Measurements from ENCODE around the gene ZNF638. TPM values are rescaled to one million over a fixed set of nuclear protein-coding genes. Genes with fewer than 3 reads are reported as not detected.

ZNF638 gene, protein sequence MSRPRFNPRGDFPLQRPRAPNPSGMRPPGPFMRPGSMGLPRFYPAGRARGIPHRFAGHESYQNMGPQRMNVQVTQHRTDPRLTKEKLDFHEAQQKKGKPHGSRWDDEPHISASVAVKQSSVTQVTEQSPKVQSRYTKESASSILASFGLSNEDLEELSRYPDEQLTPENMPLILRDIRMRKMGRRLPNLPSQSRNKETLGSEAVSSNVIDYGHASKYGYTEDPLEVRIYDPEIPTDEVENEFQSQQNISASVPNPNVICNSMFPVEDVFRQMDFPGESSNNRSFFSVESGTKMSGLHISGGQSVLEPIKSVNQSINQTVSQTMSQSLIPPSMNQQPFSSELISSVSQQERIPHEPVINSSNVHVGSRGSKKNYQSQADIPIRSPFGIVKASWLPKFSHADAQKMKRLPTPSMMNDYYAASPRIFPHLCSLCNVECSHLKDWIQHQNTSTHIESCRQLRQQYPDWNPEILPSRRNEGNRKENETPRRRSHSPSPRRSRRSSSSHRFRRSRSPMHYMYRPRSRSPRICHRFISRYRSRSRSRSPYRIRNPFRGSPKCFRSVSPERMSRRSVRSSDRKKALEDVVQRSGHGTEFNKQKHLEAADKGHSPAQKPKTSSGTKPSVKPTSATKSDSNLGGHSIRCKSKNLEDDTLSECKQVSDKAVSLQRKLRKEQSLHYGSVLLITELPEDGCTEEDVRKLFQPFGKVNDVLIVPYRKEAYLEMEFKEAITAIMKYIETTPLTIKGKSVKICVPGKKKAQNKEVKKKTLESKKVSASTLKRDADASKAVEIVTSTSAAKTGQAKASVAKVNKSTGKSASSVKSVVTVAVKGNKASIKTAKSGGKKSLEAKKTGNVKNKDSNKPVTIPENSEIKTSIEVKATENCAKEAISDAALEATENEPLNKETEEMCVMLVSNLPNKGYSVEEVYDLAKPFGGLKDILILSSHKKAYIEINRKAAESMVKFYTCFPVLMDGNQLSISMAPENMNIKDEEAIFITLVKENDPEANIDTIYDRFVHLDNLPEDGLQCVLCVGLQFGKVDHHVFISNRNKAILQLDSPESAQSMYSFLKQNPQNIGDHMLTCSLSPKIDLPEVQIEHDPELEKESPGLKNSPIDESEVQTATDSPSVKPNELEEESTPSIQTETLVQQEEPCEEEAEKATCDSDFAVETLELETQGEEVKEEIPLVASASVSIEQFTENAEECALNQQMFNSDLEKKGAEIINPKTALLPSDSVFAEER (N-terminal part only)
- total RNA-seq (2021) (109 to 131 TPM (median 128 TPM) in 3 replicates), Bru-seq, nascent RNA (percentile 94 among the genes with signal in this experiment)
- long read RNA-seq, experiment 1, full-length matches to known transcripts = 78 of 426 reads
- long read RNA-seq, experiment 1, partial matches to known transcripts = 98 of 426 reads
- long read RNA-seq, experiment 1, other reads (novel, unspliced or antisense) = 250 of 426 reads
- long read RNA-seq, experiment 2, full-length matches to known transcripts = 4 of 83 reads
- long read RNA-seq, experiment 2, partial matches to known transcripts = 48 of 83 reads
- long read RNA-seq, experiment 2, other reads (novel, unspliced or antisense) = 31 of 83 reads
- long read RNA-seq, experiment 3, partial matches to known transcripts = 4 of 19 reads
- long read RNA-seq, experiment 3, other reads (novel, unspliced or antisense) = 15 of 19 reads

DNA sequence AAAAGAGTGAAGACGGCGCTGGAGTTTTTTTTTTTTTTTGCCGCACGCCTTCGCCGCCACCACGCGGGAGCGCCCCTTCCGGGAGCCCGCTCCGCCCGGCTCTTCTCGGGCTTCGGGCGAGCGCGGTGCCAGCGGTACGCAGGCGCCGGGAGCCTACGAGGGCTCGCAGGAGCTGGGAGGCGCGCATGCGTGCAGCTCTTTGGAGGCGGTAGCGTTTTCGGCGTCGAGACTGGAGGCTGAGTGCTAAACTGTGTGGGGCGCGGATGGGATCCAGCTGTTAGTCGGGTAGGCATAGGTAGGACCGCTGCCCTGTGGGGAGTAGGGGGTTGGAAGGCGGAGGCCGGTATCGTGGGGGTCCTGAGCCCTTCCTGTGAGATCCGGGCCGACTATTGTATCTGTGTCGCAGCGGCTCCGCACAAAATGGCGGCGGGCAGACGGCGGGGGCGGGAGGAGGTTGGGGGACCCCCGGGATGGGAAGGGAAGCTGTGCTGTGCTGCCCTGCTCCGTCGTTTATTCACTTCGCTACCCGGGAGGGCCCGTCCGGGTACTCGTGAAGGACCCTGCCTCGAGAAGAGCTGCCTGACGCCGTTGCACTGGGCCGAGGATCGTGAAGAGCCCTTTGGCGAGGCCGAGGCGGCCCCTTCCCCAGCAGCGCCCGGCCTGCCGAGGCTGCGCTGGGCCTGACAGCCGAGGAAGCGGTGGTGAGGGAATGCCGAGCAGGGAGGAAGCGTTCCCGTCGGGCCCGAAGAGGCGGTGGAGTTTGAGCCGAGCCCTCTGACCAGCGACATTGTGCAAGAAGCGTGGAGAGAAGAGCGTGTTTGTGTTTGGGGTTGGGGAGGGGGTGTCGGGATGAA, at the start of gene ZNF638:
Gene ZNF638 (plus strand): TSS at position 202 of the 854 bp plus-strand sequence. CDS start 17,173 bp downstream, outside the sequence.
- Mint-ChIP-seq H3K9me3 (no peaks in the 10 kb centered on the region), H3K27me3 (ENCODE audit: low read depth) (no peaks in the 10 kb centered on the region), H3K4me1 (peaks cover 37% of the 10 kb centered on the region), H3K4me3 (peak within 1 kb of the TSS; percentile 99), H3K27ac (peak within 1 kb of the TSS; percentile 100), H3K36me3 (peaks cover 4% of the 10 kb centered on the region)
- ATAC-seq (peak; percentile 92), DNase-seq (ENCODE audit: low spot score) (peak; percentile 91)
- TF ChIP-seq, protein P1, sequence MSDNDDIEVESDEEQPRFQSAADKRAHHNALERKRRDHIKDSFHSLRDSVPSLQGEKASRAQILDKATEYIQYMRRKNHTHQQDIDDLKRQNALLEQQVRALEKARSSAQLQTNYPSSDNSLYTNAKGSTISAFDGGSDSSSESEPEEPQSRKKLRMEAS (CRISPR knock-in tag; IDR thresholded peaks at IDR 0.05) = no peak; the same call in 1 of the 2 replicates
- TF ChIP-seq, protein P2, sequence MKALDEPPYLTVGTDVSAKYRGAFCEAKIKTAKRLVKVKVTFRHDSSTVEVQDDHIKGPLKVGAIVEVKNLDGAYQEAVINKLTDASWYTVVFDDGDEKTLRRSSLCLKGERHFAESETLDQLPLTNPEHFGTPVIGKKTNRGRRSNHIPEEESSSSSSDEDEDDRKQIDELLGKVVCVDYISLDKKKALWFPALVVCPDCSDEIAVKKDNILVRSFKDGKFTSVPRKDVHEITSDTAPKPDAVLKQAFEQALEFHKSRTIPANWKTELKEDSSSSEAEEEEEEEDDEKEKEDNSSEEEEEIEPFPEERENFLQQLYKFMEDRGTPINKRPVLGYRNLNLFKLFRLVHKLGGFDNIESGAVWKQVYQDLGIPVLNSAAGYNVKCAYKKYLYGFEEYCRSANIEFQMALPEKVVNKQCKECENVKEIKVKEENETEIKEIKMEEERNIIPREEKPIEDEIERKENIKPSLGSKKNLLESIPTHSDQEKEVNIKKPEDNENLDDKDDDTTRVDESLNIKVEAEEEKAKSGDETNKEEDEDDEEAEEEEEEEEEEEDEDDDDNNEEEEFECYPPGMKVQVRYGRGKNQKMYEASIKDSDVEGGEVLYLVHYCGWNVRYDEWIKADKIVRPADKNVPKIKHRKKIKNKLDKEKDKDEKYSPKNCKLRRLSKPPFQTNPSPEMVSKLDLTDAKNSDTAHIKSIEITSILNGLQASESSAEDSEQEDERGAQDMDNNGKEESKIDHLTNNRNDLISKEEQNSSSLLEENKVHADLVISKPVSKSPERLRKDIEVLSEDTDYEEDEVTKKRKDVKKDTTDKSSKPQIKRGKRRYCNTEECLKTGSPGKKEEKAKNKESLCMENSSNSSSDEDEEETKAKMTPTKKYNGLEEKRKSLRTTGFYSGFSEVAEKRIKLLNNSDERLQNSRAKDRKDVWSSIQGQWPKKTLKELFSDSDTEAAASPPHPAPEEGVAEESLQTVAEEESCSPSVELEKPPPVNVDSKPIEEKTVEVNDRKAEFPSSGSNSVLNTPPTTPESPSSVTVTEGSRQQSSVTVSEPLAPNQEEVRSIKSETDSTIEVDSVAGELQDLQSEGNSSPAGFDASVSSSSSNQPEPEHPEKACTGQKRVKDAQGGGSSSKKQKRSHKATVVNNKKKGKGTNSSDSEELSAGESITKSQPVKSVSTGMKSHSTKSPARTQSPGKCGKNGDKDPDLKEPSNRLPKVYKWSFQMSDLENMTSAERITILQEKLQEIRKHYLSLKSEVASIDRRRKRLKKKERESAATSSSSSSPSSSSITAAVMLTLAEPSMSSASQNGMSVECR (CRISPR knock-in tag; IDR thresholded peaks at IDR 0.05; ENCODE audit: borderline replicate concordance) = peak; percentile 68
- TF ChIP-seq JUN (CRISPR knock-in tag; IDR thresholded peaks at IDR 0.05) (0 out of 2 replicates have a peak, but pooled peaks have one; percentile 52), ETV6 (CRISPR knock-in tag; IDR thresholded peaks at IDR 0.05) (peak; percentile 46; the same call in 1 of the 2 replicates), KAT7 (CRISPR knock-in tag; IDR thresholded peaks at IDR 0.05; ENCODE audit: borderline replicate concordance) (peak; percentile 83; the same call in 1 of the 2 replicates), ZNF232 (CRISPR knock-in tag; IDR thresholded peaks at IDR 0.05) (peak; percentile 47; the same call in 1 of the 2 replicates), PRRX2 (CRISPR knock-in tag; IDR thresholded peaks at IDR 0.05) (no peak), ZNF121 (CRISPR knock-in tag; IDR thresholded peaks at IDR 0.05) (peak; percentile 67), GABPB1 (CRISPR knock-in tag; IDR thresholded peaks at IDR 0.05) (peak; percentile 49)
- TF ChIP-seq, protein P3, sequence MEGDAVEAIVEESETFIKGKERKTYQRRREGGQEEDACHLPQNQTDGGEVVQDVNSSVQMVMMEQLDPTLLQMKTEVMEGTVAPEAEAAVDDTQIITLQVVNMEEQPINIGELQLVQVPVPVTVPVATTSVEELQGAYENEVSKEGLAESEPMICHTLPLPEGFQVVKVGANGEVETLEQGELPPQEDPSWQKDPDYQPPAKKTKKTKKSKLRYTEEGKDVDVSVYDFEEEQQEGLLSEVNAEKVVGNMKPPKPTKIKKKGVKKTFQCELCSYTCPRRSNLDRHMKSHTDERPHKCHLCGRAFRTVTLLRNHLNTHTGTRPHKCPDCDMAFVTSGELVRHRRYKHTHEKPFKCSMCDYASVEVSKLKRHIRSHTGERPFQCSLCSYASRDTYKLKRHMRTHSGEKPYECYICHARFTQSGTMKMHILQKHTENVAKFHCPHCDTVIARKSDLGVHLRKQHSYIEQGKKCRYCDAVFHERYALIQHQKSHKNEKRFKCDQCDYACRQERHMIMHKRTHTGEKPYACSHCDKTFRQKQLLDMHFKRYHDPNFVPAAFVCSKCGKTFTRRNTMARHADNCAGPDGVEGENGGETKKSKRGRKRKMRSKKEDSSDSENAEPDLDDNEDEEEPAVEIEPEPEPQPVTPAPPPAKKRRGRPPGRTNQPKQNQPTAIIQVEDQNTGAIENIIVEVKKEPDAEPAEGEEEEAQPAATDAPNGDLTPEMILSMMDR (IDR thresholded peaks at IDR 0.05) = peak; percentile 62; the same call in 1 of the 2 replicates
- TF ChIP-seq, protein P4, sequence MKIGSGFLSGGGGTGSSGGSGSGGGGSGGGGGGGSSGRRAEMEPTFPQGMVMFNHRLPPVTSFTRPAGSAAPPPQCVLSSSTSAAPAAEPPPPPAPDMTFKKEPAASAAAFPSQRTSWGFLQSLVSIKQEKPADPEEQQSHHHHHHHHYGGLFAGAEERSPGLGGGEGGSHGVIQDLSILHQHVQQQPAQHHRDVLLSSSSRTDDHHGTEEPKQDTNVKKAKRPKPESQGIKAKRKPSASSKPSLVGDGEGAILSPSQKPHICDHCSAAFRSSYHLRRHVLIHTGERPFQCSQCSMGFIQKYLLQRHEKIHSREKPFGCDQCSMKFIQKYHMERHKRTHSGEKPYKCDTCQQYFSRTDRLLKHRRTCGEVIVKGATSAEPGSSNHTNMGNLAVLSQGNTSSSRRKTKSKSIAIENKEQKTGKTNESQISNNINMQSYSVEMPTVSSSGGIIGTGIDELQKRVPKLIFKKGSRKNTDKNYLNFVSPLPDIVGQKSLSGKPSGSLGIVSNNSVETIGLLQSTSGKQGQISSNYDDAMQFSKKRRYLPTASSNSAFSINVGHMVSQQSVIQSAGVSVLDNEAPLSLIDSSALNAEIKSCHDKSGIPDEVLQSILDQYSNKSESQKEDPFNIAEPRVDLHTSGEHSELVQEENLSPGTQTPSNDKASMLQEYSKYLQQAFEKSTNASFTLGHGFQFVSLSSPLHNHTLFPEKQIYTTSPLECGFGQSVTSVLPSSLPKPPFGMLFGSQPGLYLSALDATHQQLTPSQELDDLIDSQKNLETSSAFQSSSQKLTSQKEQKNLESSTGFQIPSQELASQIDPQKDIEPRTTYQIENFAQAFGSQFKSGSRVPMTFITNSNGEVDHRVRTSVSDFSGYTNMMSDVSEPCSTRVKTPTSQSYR (CRISPR knock-in tag; IDR thresholded peaks at IDR 0.05) = peak; percentile 20; the same call in 1 of the 2 replicates
- TF ChIP-seq, protein P5, sequence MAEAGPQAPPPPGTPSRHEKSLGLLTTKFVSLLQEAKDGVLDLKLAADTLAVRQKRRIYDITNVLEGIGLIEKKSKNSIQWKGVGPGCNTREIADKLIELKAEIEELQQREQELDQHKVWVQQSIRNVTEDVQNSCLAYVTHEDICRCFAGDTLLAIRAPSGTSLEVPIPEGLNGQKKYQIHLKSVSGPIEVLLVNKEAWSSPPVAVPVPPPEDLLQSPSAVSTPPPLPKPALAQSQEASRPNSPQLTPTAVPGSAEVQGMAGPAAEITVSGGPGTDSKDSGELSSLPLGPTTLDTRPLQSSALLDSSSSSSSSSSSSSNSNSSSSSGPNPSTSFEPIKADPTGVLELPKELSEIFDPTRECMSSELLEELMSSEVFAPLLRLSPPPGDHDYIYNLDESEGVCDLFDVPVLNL (CRISPR knock-in tag; IDR thresholded peaks at IDR 0.05; ENCODE audit: borderline replicate concordance, low read depth) = 0 out of 2 replicates have a peak, but pooled peaks have one; percentile 35
- TF ChIP-seq, protein P6, sequence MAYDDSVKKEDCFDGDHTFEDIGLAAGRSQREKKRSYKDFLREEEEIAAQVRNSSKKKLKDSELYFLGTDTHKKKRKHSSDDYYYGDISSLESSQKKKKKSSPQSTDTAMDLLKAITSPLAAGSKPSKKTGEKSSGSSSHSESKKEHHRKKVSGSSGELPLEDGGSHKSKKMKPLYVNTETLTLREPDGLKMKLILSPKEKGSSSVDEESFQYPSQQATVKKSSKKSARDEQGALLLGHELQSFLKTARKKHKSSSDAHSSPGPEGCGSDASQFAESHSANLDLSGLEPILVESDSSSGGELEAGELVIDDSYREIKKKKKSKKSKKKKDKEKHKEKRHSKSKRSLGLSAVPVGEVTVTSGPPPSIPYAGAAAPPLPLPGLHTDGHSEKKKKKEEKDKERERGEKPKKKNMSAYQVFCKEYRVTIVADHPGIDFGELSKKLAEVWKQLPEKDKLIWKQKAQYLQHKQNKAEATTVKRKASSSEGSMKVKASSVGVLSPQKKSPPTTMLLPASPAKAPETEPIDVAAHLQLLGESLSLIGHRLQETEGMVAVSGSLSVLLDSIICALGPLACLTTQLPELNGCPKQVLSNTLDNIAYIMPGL (CRISPR knock-in tag; IDR thresholded peaks at IDR 0.05) = peak; percentile 66; the same call in 1 of the 2 replicates
- TF ChIP-seq, protein P7, sequence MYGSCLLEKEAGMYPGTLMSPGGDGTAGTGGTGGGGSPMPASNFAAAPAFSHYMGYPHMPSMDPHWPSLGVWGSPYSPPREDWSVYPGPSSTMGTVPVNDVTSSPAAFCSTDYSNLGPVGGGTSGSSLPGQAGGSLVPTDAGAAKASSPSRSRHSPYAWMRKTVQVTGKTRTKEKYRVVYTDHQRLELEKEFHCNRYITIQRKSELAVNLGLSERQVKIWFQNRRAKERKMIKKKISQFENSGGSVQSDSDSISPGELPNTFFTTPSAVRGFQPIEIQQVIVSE (CRISPR knock-in tag; IDR thresholded peaks at IDR 0.05; ENCODE audit: borderline replicate concordance) = no peak
- ChIA-PET POLR2A (interaction anchor here (0.6 to 2.3 kb wide), 9 partner anchors 29 to 1002 kb away, joined by 3 to 11 read pairs (median 4); partner anchors contain the start of genes MPHOSPH10 and PAIP2B), CTCF (interaction anchor here (0.6 to 4.8 kb wide), 43 partner anchors 9 to 353 kb away, joined by 3 to 77 read pairs (median 4); partner anchors contain the start of gene PAIP2B)
